ENCODE data around the gene MAD1L1. TPM values are rescaled to one million over a fixed set of nuclear protein-coding genes. Genes with fewer than 3 reads are reported as not detected.

The MAD1L1 gene
- total and polyA plus RNA-seq, 2 experiments from 2014 or later, result 38.2 to 69.8 TPM

DNA sequence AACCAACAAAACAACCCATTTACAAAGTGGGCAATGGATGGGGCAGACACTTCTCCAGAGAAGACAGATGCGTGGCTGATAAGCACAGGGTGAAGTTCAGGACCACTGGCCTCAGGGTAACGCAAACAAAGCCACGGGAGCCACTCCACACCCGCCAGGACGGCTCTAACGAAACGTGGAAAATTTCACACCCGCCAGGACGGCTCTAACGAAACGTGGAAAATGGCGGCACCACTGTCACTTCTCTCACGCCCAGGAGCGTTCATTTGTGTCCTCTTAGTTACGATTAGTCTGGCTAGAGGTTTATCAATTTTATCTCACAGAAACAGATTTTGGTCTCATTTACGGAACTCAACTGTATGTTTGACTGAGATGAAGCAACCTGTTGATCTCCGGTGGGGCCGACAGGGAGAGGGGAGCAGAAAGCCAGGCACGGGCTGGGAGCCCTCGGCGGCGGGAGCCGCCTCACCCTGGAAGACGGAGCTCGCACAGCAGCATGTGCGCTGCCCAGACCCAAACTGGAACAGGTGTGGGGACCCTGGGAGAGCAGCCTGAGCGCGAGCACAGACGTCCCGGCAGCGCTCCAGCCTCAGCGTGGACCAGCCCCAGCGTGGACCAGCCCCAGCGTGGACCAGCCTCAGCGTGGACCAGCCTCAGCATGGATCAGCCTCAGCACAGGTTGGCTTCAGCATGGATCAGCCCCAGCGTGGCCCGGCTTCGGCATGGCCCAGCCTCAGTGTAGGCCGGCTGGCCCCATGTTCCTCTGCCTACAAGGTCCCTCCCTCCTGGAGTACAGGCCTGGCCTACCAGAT lies 243.5 kb downstream of the MAD1L1 start:
- Histone ChIP-seq H3F3A (ENCODE audit: insufficient read depth) (no peaks in the 10 kb centered on the region), H3K9me3 (ENCODE audit: low read depth) (no peaks in the 10 kb centered on the region), H3K9ac (no peak overlapping the region), H3K4me3 (no peak overlapping the region), H3K27me3 (replicated peaks; ENCODE audit: insufficient read depth) (no peaks in the 10 kb centered on the region), H3K4me2 (ENCODE audit: unreplicated experiment) (no peak overlapping the region), H4K20me1 (ENCODE audit: insufficient read depth) (no peaks in the 10 kb centered on the region), H3K27ac (no peak overlapping the region), H2AFZ (no peak overlapping the region), H3K36me3 (ENCODE audit: low read depth) (no peaks in the 10 kb centered on the region), H3K79me2 (ENCODE audit: insufficient read depth) (no peaks in the 10 kb centered on the region), H3K4me1 (ENCODE audit: insufficient read depth) (no peaks in the 10 kb centered on the region), H3K9me2 (ENCODE audit: insufficient read depth) (no peaks in the 10 kb centered on the region)
- TF ChIP-seq EZH2phosphoT487 (IDR thresholded peaks at IDR 0.05; ENCODE audit: insufficient read depth, low read depth) (no peak), EZH2 (IDR thresholded peaks at IDR 0.05; ENCODE audit: insufficient read depth, poor library complexity, severe bottlenecking) (no peak)
- WGBS, 2 experiments (ENCODE audit: low coverage in 1 of 2, low lambda C conversion rate in 2 of 2, missing lambda C conversion rate in 2 of 2), result 94 to 96% methylated on average over 39 of the region's 39 CpGs
- no peak for DNase-seq
- in situ Hi-C loops (cut with MboI), result no loop called here

DNA sequence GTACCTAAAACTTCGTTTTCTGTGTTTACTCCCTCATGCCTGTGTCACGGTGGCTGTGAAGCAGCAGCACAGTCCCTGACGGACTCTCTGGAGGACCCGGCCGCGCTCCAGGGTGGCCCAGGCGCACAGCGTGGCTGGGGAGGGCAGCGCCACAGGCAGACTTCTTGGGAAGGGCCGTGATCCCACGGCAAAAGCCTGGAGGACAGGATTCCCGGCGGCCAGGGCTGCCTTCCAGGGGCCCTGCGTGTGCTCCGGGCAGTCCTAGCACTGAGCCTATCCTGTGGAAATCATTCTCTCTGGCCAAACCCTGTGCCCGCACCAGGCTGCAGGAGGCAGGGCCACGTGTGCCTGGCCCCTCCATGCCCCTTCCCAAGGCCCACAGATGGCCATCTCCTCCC lies 244.2 kb downstream of the MAD1L1 start:
- no peaks in the 10 kb centered on the region for H3K36me3 ChIP-seq (ENCODE audit: low read depth)
- no peak overlapping the region for H3K4me2 ChIP-seq (ENCODE audit: unreplicated experiment)
- TF ChIP-seq EZH2 (IDR thresholded peaks at IDR 0.05; ENCODE audit: insufficient read depth, poor library complexity, severe bottlenecking) (no peak), EZH2phosphoT487 (IDR thresholded peaks at IDR 0.05; ENCODE audit: insufficient read depth, low read depth) (no peak)
- no peaks in the 10 kb centered on the region for H3K27me3 ChIP-seq (replicated peaks; ENCODE audit: insufficient read depth)
- WGBS, 2 experiments (ENCODE audit: low coverage in 1 of 2, low lambda C conversion rate in 2 of 2, missing lambda C conversion rate in 2 of 2), result 93% methylated on average over 16 to 17 of the region's 17 CpGs
- H2AFZ ChIP-seq, result no peak overlapping the region
- no peak overlapping the region for H3K27ac ChIP-seq
- no peaks in the 10 kb centered on the region for H3K9me3 ChIP-seq (ENCODE audit: low read depth)
- H3F3A ChIP-seq (ENCODE audit: insufficient read depth), result no peaks in the 10 kb centered on the region
- no peak for DNase-seq
- H3K9ac ChIP-seq, result no peak overlapping the region
- H3K4me1 ChIP-seq (ENCODE audit: insufficient read depth), result no peaks in the 10 kb centered on the region
- in situ Hi-C loops (cut with MboI), result no loop called here
- no peak overlapping the region for H3K4me3 ChIP-seq
- no peaks in the 10 kb centered on the region for H4K20me1 ChIP-seq (ENCODE audit: insufficient read depth)
- H3K9me2 ChIP-seq (ENCODE audit: insufficient read depth), result no peaks in the 10 kb centered on the region
- H3K79me2 ChIP-seq (ENCODE audit: insufficient read depth), result no peaks in the 10 kb centered on the region

DNA sequence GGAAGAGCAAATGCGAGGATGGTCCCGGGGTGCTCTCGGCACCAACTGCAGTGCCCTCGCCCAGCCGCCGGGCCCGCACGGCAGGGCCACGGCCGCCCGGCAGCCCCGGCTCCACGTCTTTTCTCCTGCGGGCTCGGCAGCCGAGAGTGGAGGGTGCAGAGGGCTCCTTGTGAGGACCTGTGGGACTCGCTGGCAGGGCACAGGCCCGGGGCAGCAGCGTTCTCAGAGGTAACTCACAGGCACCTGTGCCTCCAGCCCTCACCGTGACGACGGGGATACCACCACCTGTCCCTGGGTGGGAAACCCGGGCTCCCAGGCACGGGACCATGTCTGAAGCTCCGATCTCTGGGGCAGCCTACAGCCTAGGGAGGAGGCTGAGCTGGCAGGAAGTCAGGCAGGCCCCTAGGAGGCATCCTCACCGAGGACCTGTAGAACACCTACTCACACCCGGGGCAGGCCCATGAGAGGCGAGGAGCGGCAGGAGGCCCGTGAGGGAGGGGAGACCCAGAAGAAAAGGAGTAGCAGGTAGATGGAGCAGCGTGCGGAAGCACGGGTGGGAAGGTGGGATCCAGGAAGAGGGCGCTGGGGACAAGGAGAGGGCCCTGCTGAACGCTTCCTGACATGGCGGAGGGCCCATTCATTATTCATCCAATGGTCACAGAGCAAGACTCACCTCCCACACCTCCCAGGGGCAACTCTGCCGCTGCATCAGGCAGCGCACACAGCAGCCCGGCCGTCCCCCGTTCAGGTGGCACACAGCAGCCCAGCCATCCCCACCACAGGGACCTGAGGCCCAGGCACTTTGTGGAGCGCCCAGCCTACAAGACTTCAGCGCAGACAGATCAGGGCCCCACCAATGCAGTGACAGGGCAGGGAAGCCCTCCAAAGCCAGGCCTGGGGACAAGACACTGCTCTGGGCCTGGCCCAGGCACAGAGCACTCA lies 244.9 kb downstream of the MAD1L1 start:
- H2AFZ ChIP-seq, result no peak overlapping the region
- no peak overlapping the region for H3K4me3 ChIP-seq
- WGBS, 2 experiments (ENCODE audit: low coverage in 1 of 2, low lambda C conversion rate in 2 of 2, missing lambda C conversion rate in 2 of 2), result 92 to 95% methylated on average over 30 to 43 of the region's 43 CpGs
- no peak overlapping the region for H3K9ac ChIP-seq
- no peaks in the 10 kb centered on the region for H3K27me3 ChIP-seq (replicated peaks; ENCODE audit: insufficient read depth)
- H3K79me2 ChIP-seq (ENCODE audit: insufficient read depth), result no peaks in the 10 kb centered on the region
- H3K27ac ChIP-seq, result no peak overlapping the region
- DNase-seq, result no peak
- no peaks in the 10 kb centered on the region for H3K4me1 ChIP-seq (ENCODE audit: insufficient read depth)
- no peaks in the 10 kb centered on the region for H3F3A ChIP-seq (ENCODE audit: insufficient read depth)
- in situ Hi-C loops (cut with MboI), result no loop called here
- H3K9me2 ChIP-seq (ENCODE audit: insufficient read depth), result no peaks in the 10 kb centered on the region
- no peak for TF ChIP-seq EZH2phosphoT487 (IDR thresholded peaks at IDR 0.05; ENCODE audit: insufficient read depth, low read depth)
- no peak for TF ChIP-seq EZH2 (IDR thresholded peaks at IDR 0.05; ENCODE audit: insufficient read depth, poor library complexity, severe bottlenecking)
- no peaks in the 10 kb centered on the region for H3K36me3 ChIP-seq (ENCODE audit: low read depth)
- H3K9me3 ChIP-seq (ENCODE audit: low read depth), result no peaks in the 10 kb centered on the region
- H3K4me2 ChIP-seq (ENCODE audit: unreplicated experiment), result no peak overlapping the region
- no peaks in the 10 kb centered on the region for H4K20me1 ChIP-seq (ENCODE audit: insufficient read depth)

DNA sequence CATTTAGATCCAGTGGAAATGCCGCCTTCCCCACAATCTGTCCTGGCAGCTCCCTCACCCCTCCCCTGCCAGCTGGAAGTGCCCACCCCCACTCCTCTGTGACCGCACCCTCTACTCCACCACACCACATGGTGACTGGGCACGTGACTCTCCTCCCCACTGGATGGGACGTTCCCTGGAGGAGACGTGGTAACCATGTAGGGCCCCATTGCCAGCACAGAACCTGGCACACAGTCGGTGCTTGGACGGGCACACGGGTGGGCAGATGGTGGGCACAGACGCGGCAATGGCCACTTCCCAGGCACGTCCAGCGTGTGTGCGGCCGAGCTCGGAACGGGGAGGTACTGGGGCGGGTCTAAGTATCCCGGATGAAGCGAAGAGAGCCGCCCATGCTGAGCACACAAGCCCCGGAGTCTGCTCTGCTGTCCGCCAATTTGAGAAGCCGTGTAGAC lies 245.6 kb downstream of the MAD1L1 start:
- WGBS, 2 experiments (ENCODE audit: low coverage in 1 of 2, low lambda C conversion rate in 2 of 2, missing lambda C conversion rate in 2 of 2), result 78 to 85% methylated on average over 22 to 23 of the region's 23 CpGs
- no peak overlapping the region for H3K4me3 ChIP-seq
- H3K4me2 ChIP-seq (ENCODE audit: unreplicated experiment), result no peak overlapping the region
- no peaks in the 10 kb centered on the region for H3K9me3 ChIP-seq (ENCODE audit: low read depth)
- H3K4me1 ChIP-seq (ENCODE audit: insufficient read depth), result no peaks in the 10 kb centered on the region
- H3F3A ChIP-seq (ENCODE audit: insufficient read depth), result no peaks in the 10 kb centered on the region
- H3K27ac ChIP-seq, result no peak overlapping the region
- no peak overlapping the region for H3K9ac ChIP-seq
- H4K20me1 ChIP-seq (ENCODE audit: insufficient read depth), result no peaks in the 10 kb centered on the region
- H3K79me2 ChIP-seq (ENCODE audit: insufficient read depth), result no peaks in the 10 kb centered on the region
- no peaks in the 10 kb centered on the region for H3K27me3 ChIP-seq (replicated peaks; ENCODE audit: insufficient read depth)
- H3K36me3 ChIP-seq (ENCODE audit: low read depth), result no peaks in the 10 kb centered on the region
- DNase-seq, result no peak
- no peak for TF ChIP-seq EZH2phosphoT487 (IDR thresholded peaks at IDR 0.05; ENCODE audit: insufficient read depth, low read depth)
- no peak for TF ChIP-seq EZH2 (IDR thresholded peaks at IDR 0.05; ENCODE audit: insufficient read depth, poor library complexity, severe bottlenecking)
- no peaks in the 10 kb centered on the region for H3K9me2 ChIP-seq (ENCODE audit: insufficient read depth)
- H2AFZ ChIP-seq, result no peak overlapping the region
- in situ Hi-C loops (cut with MboI), result no loop called here
